Esophagus muscularis mucosa (tissue), 4 donors: Measurements from ENCODE around the gene MYZAP. TPM values are rescaled to one million over a fixed set of nuclear protein-coding genes. Genes with fewer than 3 reads are reported as not detected.

ENCODE experiments used
- DNase-seq: peaks from one replicate; pipeline ENCODE4 v3.0.0-alpha.2; 2017; ENCODE audit errors: extremely low spot score
- H3K27ac ChIP-seq, 4 donors: fragments of 200-600 bp; sonication (generic); replicated peaks in 1 of 4; 1 replicate in 3 of 4; 2 replicates in 1 of 4; pipeline ENCODE4 v1.5.1; 2016 to 2019; ENCODE audit warnings: mild to moderate bottlenecking in 1 of 4
- H3K27me3 ChIP-seq, 4 donors: fragments of 200-600 bp; sonication (generic); one replicate each; pipeline versions ENCODE4 v1.5.1 to v1.6.0; 2016 to 2019
- H3K36me3 ChIP-seq, 4 donors: fragments of 200-600 bp; sonication (generic); one replicate each; pipeline ENCODE4 v1.5.1; 2016 to 2019
- H3K4me1 ChIP-seq, 4 donors: fragments of 200-600 bp; sonication (generic); one replicate each; pipeline ENCODE4 v1.5.1; 2016 to 2019
- H3K4me3 ChIP-seq, 4 donors: fragments of 200-600 bp; sonication (generic); 1 replicate in 2 of 4; 2 replicates in 2 of 4; pipeline ENCODE4 v1.5.1; 2016 to 2019; ENCODE audit warnings: mild to moderate bottlenecking in 4 of 4, moderate library complexity in 1 of 4
- H3K9me3 ChIP-seq, 4 donors: fragments of 200-600 bp; sonication (generic); 1 replicate in 3 of 4; 2 replicates in 1 of 4; pipeline ENCODE4 v1.5.1; 2016 to 2019
- CTCF ChIP-seq, 3 experiments: fragments of 200-600 bp in 2 of 3; fragments of 450-650 bp in 1 of 3; sonication (generic) in 2 of 3; IDR thresholded peaks; one replicate each; pipeline ENCODE4 v1.5.1; 2017 to 2019; ENCODE audit warnings: antibody characterized with exemption in 3 of 3, mild to moderate bottlenecking in 2 of 3, moderate library complexity in 1 of 3
- EP300 ChIP-seq: sonication (generic); formaldehyde crosslinking; IDR thresholded peaks from one replicate; pipeline ENCODE4 v1.6.1; 2017; ENCODE audit warnings: antibody characterized with exemption
- POLR2A ChIP-seq: fragments of 450-650 bp; IDR thresholded peaks from one replicate; pipeline ENCODE4 v1.6.1; 2017; ENCODE audit warnings: antibody characterized with exemption, moderate library complexity, mild to moderate bottlenecking, low read depth
- POLR2AphosphoS5 ChIP-seq, 2 donors: sonication (generic); formaldehyde crosslinking; IDR thresholded peaks; one replicate each; pipeline ENCODE4 v1.6.1; 2017; ENCODE audit warnings: antibody characterized with exemption in 2 of 2
- WGBS: methylation state at CpG from one replicate; pipeline ENCODE4 v1.1.5; 2018; 5-methylcytosine and 5-hydroxymethylcytosine counted together
- intact Hi-C: fragments of 100-400 bp; cut with DNase I; formaldehyde crosslinking; loops from one replicate; pipeline ENCODE4 v1.15.1; 2023
- total RNA-seq, 4 donors: library from RNA; depleted of rRNA; stranded (reverse); fragments of >200 nt; gene quantifications; one replicate each; pipeline versions ENCODE4 v1.1.0 to v1.2.1, GENCODE V29; 2016

Gene MYZAP
- total RNA-seq, 4 donors from 2014 or later, result 192 to 274 (median 234) TPM

GRCh38 chr15:57583720-57584119, 8.0 kb upstream of the MYZAP start:
- no peaks in the 10 kb centered on the region for H3K27me3 ChIP-seq
- 87% methylated on average over 3 of the region's 3 CpGs for WGBS
- H3K9me3 ChIP-seq, result peaks cover 0 to 13% (median 12%) of the 10 kb centered on the region in 4 donors
- no peak overlapping the region for H3K4me3 ChIP-seq
- no peaks in the 10 kb centered on the region for H3K36me3 ChIP-seq
- H3K4me1 ChIP-seq, result peaks cover 0 to 4% (median 0%) of the 10 kb centered on the region in 4 donors
- intact Hi-C loops, result no loop called here
- no peak overlapping the region for H3K27ac ChIP-seq
- no peak for DNase-seq
- TF ChIP-seq POLR2AphosphoS5 (IDR thresholded peaks at IDR 0.05) (no peak), CTCF (IDR thresholded peaks at IDR 0.05) (no peak), EP300 (no peak), POLR2A (no peak)

- 67% methylated on average over 6 of the region's 6 CpGs for WGBS
- Histone ChIP-seq H3K27ac (no peak overlapping the region), H3K4me1 (peaks cover 9 to 18% (median 10%) of the 10 kb centered on the region in 4 donors), H3K27me3 (no peaks in the 10 kb centered on the region), H3K9me3 (peaks cover 0 to 13% (median 12%) of the 10 kb centered on the region in 4 donors), H3K36me3 (no peaks in the 10 kb centered on the region), H3K4me3 (no peak overlapping the region)
- intact Hi-C loops, result no loop called here
- TF ChIP-seq POLR2AphosphoS5 (IDR thresholded peaks at IDR 0.05), result no peak
- no peak for TF ChIP-seq POLR2A
- no peak for TF ChIP-seq CTCF (IDR thresholded peaks at IDR 0.05)
- TF ChIP-seq EP300, result no peak
- no peak for DNase-seq
Observed at GRCh38 chr15:57586661-57587424, 4.9 kb upstream of the MYZAP start.

GRCh38 chr15:57589281-57589680, 2.4 kb upstream of the MYZAP start:
- H3K4me1 ChIP-seq, result peaks cover 15 to 30% (median 22%) of the 10 kb centered on the region in 4 donors
- no peaks in the 10 kb centered on the region for H3K36me3 ChIP-seq
- WGBS, result 86% methylated on average over 1 of the region's 1 CpG
- H3K9me3 ChIP-seq, result no peaks in the 10 kb centered on the region
- TF ChIP-seq CTCF (IDR thresholded peaks at IDR 0.05) (no peak), EP300 (no peak), POLR2AphosphoS5 (IDR thresholded peaks at IDR 0.05) (no peak), POLR2A (no peak)
- no peak overlapping the region for H3K4me3 ChIP-seq
- DNase-seq, result no peak
- H3K27ac ChIP-seq, result no peak overlapping the region
- H3K27me3 ChIP-seq, result no peaks in the 10 kb centered on the region
- intact Hi-C loops, result no loop called here

GRCh38 chr15:57589754-57590153, 1.9 kb upstream of the MYZAP start:
- intact Hi-C loops, result no loop called here
- Histone ChIP-seq H3K36me3 (no peaks in the 10 kb centered on the region), H3K27ac (no peak overlapping the region), H3K27me3 (no peaks in the 10 kb centered on the region), H3K9me3 (no peaks in the 10 kb centered on the region), H3K4me1 (peaks cover 18 to 34% (median 26%) of the 10 kb centered on the region in 4 donors), H3K4me3 (no peak overlapping the region)
- no peak for DNase-seq
- WGBS, result 75% methylated on average over 2 of the region's 2 CpGs
- no peak for TF ChIP-seq CTCF (IDR thresholded peaks at IDR 0.05)
- TF ChIP-seq EP300, result no peak
- TF ChIP-seq POLR2AphosphoS5 (IDR thresholded peaks at IDR 0.05), result no peak
- no peak for TF ChIP-seq POLR2A
